ENCODE measurements around the gene COPZ2. TPM values are rescaled to one million over a fixed set of nuclear protein-coding genes. Genes with fewer than 3 reads are reported as not detected.
A peak's percentile ranks its signal among the peaks of the same experiment; 100 is the strongest.

COPZ2 gene
- total RNA-seq, 1 donor from 2014 or later = 49.4 TPM

DNA sequence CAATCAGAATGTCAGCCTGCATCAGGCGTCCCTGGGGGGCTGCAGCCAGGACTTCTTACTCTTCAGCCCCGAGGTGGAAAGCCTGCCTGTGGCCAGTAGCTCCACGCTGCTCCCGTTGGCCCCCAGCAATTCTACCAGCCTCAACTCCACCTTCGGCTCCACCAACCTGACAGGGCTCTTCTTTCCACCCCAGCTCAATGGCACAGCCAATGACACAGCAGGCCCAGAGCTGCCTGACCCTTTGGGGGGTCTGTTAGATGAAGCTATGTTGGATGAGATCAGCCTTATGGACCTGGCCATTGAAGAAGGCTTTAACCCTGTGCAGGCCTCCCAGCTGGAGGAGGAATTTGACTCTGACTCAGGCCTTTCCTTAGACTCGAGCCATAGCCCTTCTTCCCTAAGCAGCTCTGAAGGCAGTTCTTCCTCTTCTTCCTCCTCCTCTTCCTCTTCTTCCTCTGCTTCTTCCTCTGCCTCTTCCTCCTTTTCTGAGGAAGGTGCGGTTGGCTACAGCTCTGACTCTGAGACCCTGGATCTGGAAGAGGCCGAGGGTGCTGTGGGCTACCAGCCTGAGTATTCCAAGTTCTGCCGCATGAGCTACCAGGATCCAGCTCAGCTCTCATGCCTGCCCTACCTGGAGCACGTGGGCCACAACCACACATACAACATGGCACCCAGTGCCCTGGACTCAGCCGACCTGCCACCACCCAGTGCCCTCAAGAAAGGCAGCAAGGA lies 21.0 kb upstream of the COPZ2 start:
- peaks cover 52% of the 10 kb centered on the region for H3K36me3 Mint-ChIP-seq (ENCODE audit: unreplicated experiment)
- H3K27ac Mint-ChIP-seq (ENCODE audit: unreplicated experiment) = peak overlapping the region; percentile 80
- H3K9me3 Mint-ChIP-seq (ENCODE audit: unreplicated experiment) = no peaks in the 10 kb centered on the region
- TF ChIP-seq, protein P1, sequence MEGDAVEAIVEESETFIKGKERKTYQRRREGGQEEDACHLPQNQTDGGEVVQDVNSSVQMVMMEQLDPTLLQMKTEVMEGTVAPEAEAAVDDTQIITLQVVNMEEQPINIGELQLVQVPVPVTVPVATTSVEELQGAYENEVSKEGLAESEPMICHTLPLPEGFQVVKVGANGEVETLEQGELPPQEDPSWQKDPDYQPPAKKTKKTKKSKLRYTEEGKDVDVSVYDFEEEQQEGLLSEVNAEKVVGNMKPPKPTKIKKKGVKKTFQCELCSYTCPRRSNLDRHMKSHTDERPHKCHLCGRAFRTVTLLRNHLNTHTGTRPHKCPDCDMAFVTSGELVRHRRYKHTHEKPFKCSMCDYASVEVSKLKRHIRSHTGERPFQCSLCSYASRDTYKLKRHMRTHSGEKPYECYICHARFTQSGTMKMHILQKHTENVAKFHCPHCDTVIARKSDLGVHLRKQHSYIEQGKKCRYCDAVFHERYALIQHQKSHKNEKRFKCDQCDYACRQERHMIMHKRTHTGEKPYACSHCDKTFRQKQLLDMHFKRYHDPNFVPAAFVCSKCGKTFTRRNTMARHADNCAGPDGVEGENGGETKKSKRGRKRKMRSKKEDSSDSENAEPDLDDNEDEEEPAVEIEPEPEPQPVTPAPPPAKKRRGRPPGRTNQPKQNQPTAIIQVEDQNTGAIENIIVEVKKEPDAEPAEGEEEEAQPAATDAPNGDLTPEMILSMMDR (IDR thresholded peaks at IDR 0.05) = no peak
- DNase-seq (ENCODE audit: extremely low spot score, unreplicated experiment) = no peak
- H3K27me3 Mint-ChIP-seq (ENCODE audit: unreplicated experiment) = no peaks in the 10 kb centered on the region
- H3K4me3 Mint-ChIP-seq (ENCODE audit: unreplicated experiment) = no peak overlapping the region
- H3K4me1 Mint-ChIP-seq (ENCODE audit: unreplicated experiment) = peaks cover 38% of the 10 kb centered on the region

DNA sequence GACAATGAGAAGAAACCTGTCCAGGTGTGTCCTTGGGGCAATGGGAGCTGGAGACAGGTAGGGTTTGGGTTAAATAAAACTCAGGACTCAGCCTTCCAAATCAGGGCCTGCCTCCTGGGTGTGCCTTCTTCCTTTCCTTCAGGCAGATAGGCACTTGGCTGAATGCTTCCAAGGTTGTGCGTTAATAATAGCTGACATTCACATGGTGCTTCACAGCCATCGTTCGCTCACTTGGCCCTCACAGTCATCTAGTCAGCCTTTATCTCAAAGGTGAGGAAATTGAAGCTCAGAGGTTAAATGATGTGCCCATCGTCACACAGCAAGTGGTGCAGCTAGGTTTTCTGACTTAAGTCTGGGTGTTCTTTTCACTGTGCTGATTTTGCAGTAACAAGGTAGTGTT lies 20.0 kb upstream of the COPZ2 start:
- H3K9me3 Mint-ChIP-seq (ENCODE audit: unreplicated experiment) = no peaks in the 10 kb centered on the region
- H3K4me1 Mint-ChIP-seq (ENCODE audit: unreplicated experiment) = peaks cover 47% of the 10 kb centered on the region
- peak overlapping the region; percentile 100 for H3K27ac Mint-ChIP-seq (ENCODE audit: unreplicated experiment)
- H3K36me3 Mint-ChIP-seq (ENCODE audit: unreplicated experiment) = peaks cover 56% of the 10 kb centered on the region
- H3K27me3 Mint-ChIP-seq (ENCODE audit: unreplicated experiment) = no peaks in the 10 kb centered on the region
- H3K4me3 Mint-ChIP-seq (ENCODE audit: unreplicated experiment) = no peak overlapping the region
- TF ChIP-seq, protein P1 (IDR thresholded peaks at IDR 0.05) = no peak
- no peak for DNase-seq (ENCODE audit: extremely low spot score, unreplicated experiment)

DNA sequence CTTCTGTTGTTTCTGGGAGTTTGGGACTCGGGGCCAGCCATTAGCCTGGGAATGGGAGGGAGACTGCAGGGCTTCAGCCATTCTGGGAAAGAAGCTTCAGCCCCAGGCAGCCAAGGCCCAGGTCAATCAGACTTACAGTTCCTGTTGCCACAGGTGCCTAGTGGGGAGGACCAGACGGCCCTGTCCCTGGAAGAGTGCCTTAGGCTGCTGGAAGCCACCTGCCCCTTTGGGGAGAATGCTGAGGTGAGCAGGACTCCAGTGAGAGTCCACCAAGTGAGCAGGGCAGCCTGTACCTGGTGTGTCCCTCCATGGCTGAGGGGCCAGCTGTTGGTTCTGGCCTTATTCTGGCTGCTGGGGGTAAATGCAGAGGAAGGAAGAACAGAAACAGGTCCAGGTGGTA lies 19.3 kb upstream of the COPZ2 start:
- Mint-ChIP-seq H3K9me3 (ENCODE audit: unreplicated experiment) (no peaks in the 10 kb centered on the region), H3K4me1 (ENCODE audit: unreplicated experiment) (peaks cover 55% of the 10 kb centered on the region), H3K4me3 (ENCODE audit: unreplicated experiment) (no peak overlapping the region), H3K36me3 (ENCODE audit: unreplicated experiment) (peaks cover 53% of the 10 kb centered on the region), H3K27me3 (ENCODE audit: unreplicated experiment) (no peaks in the 10 kb centered on the region), H3K27ac (ENCODE audit: unreplicated experiment) (peak overlapping the region; percentile 100)
- TF ChIP-seq, protein P1 (IDR thresholded peaks at IDR 0.05) = no peak
- no peak for DNase-seq (ENCODE audit: extremely low spot score, unreplicated experiment)

DNA sequence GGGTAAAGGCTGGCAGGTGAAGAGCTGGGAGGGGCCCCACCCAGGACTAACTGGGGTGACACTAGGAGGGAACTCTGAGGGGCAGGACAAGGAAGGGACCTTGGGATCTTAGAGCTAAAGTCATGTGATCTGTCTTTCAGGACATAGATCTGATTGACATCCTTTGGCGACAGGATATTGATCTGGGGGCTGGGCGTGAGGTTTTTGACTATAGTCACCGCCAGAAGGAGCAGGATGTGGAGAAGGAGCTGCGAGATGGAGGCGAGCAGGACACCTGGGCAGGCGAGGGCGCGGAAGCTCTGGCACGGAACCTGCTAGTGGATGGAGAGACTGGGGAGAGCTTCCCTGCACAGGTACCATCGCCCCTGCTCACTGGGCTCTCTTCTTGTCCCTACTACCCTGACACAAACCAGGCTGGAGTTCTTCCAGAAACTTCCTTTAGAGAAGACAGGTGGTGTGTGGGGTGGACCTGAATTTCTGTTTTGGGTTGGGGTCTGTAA lies 18.7 kb upstream of the COPZ2 start:
- Mint-ChIP-seq H3K9me3 (ENCODE audit: unreplicated experiment) (no peaks in the 10 kb centered on the region), H3K4me3 (ENCODE audit: unreplicated experiment) (peak overlapping the region; percentile 93), H3K36me3 (ENCODE audit: unreplicated experiment) (peaks cover 48% of the 10 kb centered on the region), H3K27ac (ENCODE audit: unreplicated experiment) (peak overlapping the region; percentile 100), H3K4me1 (ENCODE audit: unreplicated experiment) (peaks cover 60% of the 10 kb centered on the region), H3K27me3 (ENCODE audit: unreplicated experiment) (no peaks in the 10 kb centered on the region)
- DNase-seq (ENCODE audit: extremely low spot score, unreplicated experiment) = no peak
- TF ChIP-seq, protein P1 (IDR thresholded peaks at IDR 0.05) = no peak

DNA sequence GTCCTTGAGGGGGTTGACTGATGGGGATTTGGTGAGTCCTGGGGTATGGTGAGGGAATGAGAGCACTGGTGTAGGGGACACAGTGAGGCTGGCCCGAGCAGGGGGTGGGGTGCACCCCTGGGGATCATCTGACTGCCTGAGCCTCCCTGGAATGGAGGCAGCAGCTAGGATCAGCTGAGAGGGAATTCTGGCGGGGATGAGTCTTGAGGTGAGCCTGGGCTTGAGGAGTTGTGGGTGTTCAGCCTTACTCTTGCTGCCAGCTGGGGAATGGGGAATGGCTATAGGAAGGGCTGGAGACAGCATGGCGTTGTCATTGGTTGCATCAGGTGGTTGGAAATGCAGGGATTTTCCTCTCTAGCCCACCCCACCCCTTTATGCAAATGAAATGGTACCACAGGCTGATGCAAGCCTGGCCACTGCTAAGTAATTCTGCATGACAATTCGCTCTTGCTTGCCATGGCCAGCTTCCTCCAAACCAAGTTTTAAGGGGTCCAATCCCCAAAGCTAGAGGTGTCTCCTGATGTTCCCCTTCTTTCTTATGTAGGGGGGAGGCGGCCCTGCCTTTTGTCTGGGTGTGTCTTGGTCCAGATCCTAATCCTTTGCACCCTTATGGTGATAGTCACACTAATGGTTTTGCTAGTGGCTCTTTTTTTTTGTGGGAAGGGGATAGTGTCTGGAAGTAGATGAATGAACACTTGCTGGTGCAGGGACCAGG lies 18.1 kb upstream of the COPZ2 start:
- Mint-ChIP-seq H3K27ac (ENCODE audit: unreplicated experiment) (peak overlapping the region; percentile 100), H3K9me3 (ENCODE audit: unreplicated experiment) (no peaks in the 10 kb centered on the region), H3K4me1 (ENCODE audit: unreplicated experiment) (peaks cover 64% of the 10 kb centered on the region), H3K27me3 (ENCODE audit: unreplicated experiment) (no peaks in the 10 kb centered on the region), H3K4me3 (ENCODE audit: unreplicated experiment) (peak overlapping the region; percentile 93), H3K36me3 (ENCODE audit: unreplicated experiment) (peaks cover 44% of the 10 kb centered on the region)
- DNase-seq (ENCODE audit: extremely low spot score, unreplicated experiment) = no peak
- TF ChIP-seq, protein P1 (IDR thresholded peaks at IDR 0.05) = no peak
